SHP77 (cell line): ENCODE measurements around the gene ZMYND12.
A peak's percentile ranks its signal among the peaks of the same experiment; 100 is the strongest.

Experiments used
- DNase-seq, 2 experiments: peaks; one replicate each; lab custom pipeline; 2025; lab: John Stamatoyannopoulos, UW

The ZMYND12 gene

DNA sequence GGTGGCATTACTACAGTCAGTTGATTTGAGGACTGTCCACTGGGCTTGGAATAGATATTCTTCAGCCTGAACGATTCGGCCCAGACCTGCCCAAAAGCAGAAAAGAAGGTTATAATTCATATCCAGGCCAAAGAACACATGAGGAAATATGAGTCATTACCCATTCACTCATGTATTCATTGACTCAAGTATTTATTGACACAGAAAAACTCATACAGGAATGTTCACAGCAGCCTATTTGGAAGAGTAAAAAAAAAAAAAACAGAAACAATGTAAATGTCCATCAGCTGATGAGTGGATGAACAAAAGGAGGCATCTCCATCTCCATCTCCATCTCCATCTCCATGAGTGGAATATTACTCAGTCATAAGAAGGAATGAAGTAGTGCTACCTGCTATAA is 15.9 kb downstream of the ZMYND12 start:
- peak in 1 of 2 experiments; percentile 1 for DNase-seq

DNA sequence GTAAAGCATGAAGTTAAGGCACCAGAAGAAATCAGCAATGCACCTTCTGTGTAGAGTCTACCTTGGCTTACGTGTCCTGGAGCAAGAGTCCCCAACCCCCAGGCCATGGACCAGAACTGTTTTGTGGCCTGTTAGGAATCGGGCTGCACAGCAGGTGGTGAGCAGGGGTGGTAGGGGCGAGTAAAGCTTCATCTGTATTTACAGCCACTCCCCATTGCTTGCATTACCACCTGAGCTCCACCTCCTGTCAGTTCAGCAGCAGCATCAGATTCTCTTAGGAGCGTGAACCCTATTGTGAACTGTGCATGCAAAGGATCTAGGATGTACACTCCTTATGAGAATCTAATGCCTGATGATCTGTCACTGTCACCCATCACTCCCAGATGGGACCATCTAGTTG is 21.5 kb downstream of the ZMYND12 start:
- no peak for DNase-seq

DNA sequence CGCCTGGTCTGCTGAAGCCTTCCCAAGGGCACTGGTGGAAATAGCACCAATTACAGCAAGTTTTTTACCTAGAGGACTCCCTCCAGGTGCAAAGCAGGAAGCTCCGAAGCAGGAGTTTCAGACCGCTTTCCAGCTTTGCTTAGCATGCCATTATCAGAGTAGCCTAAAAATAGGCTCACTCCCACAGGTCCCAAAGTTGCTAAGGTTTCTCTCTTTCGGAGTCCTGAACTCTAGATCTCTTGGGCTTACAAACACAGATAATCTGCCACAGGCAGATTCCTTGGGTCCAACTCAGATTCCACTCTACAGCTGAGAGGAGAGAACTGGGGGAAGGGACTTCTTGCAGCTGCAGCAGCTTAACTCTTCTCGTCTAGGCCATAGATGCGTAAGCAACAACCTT is 22.5 kb downstream of the ZMYND12 start:
- DNase-seq: no peak

DNA sequence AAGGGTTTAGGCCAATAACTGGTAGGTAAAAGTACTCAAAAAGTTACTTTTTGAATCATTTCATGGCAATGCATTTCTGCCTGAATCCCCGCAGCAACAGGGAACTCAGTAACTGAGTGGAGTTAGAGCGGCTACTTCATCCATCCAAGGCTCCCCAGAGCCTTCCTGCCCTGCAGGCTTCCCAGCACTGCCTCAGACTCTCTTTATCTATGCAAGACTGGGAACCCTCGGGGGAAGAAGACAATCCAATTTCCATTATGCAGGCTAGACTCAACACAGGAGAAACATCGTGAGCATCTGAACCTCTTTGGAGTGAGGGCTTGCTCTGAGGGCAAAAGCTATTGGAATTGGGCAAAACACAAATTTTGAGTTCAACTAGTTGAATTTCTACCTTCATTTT is 23.1 kb downstream of the ZMYND12 start:
- DNase-seq: no peak

DNA sequence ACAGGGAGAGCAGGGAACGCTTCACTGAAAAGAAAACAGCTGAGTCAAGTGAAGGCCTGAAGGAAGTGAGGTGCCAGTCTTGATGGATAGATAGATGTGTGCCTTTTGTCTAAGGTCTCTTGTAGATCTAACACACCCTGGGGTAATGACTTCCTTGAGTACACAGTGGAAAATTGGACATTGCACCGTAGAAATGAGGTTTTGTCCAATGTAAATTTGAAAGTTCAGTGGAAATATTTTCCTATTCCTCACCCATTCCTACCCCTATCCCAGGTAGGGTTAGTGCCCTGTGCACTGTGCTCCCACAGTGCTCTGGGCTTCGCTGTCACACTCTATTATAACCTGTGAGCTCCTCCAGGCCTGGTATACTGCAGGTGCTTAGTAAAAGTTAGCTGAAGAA is 24.3 kb downstream of the ZMYND12 start:
- no peak for DNase-seq

DNA sequence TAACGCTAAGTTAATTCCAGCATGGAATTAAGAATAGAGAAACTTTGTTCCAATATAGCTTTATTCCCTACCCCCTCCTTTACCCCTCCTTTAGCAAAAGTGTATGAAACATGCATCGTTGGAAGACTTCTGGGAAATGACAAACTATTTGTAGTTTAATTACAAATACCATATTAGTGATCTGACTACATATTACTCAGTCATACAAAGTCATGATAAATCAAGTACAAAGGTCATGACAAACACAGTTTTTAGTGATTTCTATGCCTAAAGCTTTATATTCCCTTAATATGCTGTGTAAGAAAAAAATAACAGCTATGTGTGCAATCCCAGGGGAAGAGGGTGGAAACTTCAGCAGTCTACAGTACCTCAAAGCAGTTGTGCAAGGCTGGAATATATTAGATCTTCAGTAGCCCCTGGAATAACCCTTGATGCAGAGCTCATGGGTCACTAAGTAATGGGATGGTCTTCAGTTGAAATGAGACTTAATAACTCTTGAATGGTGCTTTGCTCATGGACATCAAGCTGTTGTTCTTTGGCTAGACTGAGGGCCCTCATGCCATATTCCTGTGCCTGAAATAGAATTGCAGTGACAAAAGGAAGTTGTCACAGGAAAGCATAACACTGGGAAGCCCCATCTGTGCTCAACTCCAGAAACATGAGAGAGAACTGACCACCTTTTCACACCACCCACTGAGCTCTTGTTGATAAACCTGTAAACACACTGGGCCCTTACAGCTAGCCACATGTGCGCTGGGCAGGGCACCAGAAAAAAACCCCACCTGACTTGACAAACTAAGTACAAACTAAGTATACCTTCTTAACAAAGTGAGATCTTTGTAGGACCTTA is 25.3 kb downstream of the ZMYND12 start:
- no peak for DNase-seq

DNA sequence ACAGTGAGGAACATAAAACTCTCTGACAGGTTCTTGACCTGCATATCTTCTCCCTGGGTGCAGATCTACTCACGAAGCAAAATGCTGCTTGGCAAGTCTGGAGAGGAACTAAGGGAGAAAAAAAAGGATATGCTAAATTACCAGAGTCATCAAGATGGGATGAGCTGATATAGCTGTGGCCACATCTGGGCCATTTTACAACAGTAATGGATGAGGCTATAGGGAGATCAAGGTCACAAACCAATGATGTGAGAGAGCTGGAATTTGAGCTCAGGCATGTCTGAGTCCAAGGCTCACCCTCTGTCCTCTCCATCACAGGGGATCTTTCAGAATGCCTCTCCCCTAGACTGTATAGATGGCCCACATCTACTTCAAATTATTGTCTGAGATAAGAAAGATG is 26.2 kb downstream of the ZMYND12 start:
- no peak for DNase-seq

DNA sequence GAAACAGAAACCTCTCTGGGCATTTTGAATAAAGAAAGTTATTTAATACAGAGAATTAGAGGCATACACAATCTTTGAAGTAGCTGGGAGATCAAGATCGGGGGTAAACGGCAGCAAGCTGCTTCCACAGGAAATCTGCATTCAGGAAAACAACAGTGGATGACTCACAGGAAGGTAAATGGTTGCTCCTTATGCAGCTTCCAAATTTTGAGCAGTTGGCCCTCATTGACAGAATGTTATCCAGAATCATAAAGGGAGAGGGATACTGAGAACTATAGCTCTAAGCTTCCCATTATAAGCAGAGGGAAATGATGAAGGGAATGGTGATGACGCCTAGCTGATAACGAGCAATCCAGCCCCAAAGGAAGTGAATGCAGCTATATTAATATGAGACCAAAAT is 28.6 kb downstream of the ZMYND12 start:
- DNase-seq: no peak

DNA sequence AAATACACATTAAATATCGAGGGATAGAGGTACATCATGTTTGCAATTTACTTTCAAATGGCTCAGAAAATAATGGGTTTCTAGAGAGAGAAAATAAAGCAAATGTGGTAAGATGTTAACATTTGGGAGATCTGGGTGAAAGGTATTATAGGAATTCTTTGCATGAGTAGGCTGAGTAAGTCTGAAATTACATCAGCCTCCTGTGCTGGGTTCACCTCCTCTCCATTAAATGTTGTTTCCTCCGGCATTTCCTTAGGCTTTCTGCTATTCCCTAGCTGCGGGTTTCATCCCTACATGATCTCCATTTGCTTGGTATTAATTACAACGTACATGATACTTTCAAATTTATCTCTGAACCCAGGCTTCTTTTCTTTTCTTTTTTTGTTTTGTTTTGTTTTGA is 31.6 kb downstream of the ZMYND12 start:
- no peak for DNase-seq

DNA sequence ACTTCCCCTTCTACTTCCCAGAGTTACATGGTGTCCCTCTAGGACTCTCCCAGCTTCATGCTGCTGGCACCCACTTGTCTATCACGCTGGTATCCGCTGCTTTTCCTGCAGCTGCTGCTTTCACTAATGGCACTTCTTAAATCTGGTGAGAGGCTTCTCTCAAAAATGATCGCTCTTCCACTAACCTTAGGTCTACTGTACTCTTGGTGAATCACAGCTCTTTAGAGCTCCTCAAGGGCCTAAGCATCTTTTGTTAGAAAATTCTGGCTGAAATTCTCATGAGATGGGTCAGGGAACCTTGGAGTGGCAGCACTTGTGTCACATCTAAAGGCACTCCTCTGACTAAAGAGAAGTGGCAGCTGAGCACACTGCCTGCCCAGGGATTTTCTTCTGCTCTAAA is 32.1 kb downstream of the ZMYND12 start:
- peak; percentile 27 to 44 for DNase-seq

DNA sequence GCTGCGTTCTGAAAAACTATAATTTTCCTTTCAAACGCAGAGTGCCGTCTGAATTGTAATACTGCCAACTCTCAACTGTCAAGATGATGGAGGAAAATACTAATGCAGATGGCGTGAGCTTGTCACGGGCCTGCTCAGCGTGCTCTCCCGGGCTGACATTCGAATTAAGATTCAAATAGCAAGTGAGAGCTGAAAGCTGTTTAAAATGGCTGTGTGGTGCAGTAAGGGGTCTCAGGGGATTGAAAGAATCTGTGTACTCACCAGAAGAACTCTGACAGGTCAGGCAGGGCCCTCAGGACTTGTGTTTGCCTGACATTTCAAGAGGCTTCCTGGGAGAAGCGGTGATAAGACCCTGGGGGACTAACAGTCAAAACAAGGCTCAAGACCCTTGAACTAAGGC is 33.1 kb downstream of the ZMYND12 start:
- DNase-seq: peak; percentile 2 to 13

DNA sequence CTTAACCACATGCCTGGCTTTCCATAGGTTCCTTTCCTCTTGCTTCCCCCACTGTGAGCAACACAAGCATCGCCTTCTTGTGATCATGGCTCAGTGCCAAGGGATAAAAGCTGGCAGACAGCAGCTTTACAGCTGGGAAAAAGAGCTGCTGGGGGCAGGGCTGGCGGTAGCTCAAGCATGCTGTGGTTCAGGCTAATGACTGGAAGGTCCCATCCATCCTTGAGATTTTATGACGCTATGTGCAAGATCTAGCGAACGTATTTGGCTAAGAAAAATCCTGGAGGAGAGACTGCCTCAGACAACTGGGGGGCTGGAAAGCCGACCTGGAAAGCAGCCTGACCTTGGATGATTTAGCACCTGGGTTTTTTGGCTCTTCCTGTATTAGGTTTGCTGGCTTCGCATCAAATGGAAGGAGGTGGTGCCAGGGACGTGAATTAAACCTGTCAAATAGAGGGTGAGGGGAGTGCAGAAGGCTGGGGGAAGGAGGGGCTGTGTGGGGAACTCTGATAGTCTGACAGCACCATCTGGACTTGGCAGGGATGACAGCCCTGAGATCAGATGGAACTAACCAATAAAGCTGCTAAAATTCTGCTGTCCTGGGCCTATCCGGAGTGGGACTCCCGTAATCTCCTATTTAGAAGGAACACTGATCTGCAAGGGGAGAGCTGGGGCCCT is 34.8 kb downstream of the ZMYND12 start:
- DNase-seq: peak; percentile 88 to 92

DNA sequence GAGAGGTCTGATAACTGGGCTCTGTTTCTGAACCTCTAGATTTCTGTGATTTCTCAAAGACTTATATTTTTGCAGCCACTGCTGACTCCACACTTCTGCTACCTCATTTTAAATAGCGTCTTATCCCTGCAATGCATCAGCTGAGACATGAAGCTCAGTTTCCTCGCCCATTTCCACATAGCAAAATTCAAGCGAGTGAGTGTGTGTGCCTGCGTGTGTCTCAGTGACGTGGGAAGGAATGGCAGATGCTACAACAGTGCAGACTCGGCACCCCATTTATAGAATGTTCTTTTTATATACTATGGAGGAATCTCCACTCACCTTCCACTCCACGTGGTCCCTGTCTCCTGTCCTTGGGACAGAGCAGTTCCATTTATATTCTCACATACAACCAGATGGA is 35.7 kb downstream of the ZMYND12 start:
- no peak for DNase-seq

DNA sequence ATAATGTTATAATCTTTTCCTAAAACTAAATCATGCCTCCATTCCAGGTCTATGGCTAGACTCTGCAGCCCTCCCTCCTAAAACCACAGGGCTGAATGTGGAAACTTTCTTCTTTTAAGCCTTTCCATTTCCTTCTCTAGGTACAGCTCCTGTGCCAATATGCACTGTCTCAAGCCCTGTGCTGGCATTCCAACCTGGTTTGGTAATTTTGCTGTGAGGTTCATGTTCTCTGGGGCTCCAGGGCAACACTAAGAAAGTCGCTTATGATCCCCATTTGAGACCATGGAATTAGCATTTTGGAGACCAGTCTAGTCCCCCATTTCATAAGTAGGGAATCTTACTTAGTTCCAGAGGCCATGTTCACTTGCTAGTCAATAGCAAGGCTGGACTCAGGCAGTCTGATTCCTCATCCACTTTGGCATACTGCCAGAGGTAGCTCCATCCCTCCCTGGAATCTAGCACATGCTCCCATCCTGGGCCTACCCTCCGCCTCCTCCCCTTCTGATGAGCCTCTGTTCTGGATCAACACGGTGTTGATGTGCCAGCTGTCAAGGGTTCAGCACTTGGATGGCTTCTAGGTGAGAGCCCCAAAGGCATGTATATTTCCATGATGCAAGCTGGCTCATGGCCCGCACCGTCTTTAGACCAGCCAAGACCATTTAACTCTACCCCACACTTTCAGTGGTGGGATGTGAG is 36.5 kb downstream of the ZMYND12 start:
- peak; percentile 26 to 39 for DNase-seq

DNA sequence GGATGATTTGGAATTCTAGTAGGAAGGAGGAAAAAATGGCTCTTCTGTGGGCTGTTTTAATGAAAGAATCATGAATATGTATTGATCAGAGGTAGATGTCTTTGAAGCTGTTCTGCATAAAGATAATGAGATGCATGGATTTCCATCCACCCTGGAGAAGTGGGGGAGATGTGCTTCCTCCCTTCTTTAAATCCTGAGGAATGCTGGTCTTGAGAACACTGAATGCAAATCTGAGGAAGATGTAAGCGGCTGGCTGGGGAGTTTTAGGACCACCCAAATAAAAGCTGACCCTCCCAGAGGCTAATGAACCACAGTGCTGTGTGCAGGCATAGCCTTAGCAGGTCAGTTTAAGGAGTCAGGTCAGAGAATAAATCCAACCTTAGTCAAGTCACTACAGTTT is 37.3 kb downstream of the ZMYND12 start:
- no peak for DNase-seq

DNA sequence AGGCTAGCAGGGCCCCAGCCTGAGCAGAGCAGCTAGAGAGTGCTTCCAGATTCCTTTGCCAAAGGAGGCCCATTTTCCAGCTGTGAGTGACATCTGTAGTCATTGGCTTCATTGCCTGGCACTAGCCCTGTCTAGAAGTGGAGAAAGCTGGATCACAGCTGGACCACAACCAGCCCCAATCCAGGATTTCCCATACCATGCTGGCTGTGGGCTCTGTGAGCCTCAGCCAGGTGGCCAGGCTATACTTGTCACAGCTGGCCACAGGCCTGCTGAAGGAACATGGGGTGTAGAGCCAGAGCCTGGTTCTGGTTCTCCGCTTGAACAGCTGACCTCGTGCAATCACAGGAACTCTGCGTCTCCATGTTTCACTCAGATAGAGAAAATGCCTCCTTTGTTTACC is 38.7 kb downstream of the ZMYND12 start:
- no peak for DNase-seq

DNA sequence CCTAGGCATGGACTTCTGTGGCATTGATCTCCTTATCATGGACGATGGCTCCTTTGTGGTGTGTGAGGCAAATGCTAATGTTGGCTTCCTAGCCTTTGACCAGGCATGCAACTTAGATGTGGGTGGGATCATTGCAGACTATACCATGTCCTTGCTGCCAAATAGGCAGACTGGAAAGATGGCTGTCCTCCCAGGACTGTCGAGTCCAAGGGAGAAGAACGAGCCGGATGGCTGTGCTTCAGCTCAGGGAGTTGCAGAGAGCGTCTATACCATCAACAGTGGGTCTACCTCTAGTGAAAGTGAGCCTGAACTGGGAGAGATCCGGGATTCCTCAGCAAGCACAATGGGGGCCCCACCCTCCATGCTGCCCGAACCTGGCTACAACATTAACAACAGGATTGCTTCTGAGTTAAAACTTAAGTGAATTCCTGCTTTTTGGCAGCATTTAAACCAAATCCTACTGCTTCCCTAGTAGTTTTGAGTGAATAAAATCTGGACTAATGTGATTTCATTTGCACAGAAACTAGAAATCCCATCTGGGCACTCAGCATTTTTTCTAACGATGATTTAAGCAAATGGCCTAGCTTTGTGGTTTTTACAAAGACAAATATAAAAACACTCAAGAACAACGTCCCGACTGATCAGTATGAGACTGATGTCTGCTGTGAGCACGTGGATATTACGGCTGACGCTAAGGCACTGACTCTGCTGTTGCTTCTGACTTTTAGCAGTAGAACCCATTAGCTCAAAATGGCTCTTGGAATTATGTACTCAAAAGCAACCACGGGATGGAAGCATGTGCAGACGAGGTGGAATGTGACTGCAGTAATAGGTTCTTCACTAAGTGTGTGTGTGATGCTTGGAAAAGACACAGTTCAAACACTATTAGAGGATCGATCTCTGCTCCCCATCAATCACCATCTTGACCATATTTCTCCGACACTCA is 41.0 kb downstream of the ZMYND12 start:
- no peak for DNase-seq

DNA sequence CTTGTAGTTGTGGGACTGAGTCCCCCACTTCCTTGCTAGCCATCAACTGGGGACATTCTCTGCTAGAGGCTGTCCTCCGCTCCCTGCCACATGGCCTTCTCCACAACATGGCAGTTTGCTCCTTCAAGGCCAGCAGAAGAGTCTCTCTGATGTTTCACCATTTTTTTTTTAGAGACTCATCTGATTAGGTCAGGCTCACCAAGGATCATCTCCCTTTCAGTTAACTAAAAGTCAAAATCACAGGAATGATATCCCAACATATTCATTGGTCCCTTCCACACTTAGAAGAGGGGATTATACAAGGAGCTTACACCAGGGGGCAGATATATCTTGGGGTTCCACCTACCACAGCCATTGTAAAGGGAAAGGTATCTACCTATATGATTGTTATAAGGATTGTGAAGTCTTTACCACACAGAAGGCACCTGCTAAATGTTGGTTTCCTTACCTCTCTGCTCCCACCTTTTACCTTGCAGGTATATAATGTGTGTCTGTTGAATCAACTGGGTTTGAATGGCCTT is 51.9 kb downstream of the ZMYND12 start:
- no peak for DNase-seq

DNA sequence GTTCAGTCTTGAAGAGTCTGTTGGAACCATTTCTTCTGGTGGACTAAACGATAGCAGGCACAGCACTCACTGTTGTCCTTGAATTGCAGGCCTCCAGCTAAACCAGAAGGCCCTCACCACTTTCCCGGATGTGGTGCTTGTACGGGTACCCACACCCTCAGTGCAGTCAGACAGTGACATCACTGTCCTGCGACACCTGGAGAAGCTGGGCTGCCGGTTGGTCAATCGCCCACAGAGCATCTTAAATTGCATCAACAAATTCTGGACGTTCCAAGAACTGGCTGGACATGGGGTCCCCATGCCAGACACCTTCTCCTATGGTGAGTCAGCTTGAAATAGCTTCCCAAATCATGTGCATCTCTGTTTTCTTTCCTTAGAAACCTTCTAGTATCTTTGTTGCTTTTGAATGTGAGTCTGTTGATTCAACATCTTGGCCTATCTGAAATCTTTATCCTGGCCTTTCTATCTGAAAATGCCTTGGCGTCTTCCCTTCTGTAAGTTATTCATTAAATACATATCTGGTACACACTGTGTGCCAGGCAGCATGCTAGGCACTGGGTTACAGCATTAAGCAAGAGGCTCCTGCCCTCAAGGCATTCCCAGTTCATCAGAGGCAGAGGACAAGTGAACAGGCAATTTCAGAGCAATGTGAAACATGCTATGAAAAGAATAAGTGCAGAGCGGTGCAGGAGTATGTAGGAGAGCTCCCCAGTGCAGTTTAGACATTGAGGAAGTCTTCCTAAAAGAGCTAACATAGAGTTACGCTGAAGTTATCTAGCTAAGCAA is 56.3 kb downstream of the ZMYND12 start:
- DNase-seq: no peak

DNA sequence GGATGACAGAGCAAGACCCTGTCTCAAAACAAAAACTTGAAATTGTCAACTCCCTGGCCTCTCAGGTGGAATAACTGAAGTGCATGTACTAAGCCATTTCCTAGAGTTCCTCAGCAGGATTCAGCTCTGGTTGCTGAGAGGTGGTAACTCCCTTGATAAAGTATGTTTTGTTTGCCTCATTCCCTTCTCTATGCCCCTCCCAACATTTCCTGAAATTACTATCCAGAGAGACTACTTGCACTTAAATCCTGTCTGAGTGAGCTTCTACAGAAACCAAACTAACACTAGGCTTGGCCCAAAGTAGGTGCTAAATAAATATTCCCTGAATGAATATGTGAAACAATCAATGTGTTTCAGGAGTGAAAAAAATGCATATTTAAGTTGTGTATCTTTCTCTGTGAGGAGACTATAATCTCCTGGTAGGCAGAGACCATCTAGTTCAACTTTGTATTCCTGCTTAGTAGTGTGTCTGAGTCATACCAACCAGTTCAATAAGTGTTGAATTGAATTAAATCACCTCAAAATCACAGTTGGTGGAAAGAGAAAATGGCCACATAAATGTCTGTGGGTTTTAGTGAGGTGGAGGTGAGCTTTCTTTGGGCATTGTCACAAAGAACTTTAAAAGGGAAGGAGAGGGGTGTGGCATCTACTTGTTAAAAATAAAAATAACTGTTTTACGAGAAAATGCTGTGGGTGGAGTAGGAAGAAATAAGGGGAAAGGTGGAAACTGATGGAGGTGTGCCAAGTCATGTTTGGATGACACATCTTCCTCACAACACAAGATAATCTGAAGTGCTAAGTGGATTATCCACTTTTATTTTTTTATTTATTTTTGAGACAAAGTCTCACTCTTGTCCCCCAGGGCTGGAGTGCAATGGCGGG is 62.6 kb downstream of the ZMYND12 start:
- DNase-seq: no peak
